C1 segment of cervical spinal cord (tissue), 14 donors: ENCODE results near the gene EIF2S3.
A peak's percentile ranks its signal among the peaks of the same experiment; 100 is the strongest.
"Not testable (repeated sequence)": the region's sequence is repeated elsewhere in the genome, so short reads cannot be mapped to it uniquely, and the experiment has no call there.

ENCODE experiments used
- DNase-seq, 14 donors: peaks; one replicate each; lab custom pipeline; 2025; lab: John Stamatoyannopoulos, UW

The EIF2S3 gene

DNA sequence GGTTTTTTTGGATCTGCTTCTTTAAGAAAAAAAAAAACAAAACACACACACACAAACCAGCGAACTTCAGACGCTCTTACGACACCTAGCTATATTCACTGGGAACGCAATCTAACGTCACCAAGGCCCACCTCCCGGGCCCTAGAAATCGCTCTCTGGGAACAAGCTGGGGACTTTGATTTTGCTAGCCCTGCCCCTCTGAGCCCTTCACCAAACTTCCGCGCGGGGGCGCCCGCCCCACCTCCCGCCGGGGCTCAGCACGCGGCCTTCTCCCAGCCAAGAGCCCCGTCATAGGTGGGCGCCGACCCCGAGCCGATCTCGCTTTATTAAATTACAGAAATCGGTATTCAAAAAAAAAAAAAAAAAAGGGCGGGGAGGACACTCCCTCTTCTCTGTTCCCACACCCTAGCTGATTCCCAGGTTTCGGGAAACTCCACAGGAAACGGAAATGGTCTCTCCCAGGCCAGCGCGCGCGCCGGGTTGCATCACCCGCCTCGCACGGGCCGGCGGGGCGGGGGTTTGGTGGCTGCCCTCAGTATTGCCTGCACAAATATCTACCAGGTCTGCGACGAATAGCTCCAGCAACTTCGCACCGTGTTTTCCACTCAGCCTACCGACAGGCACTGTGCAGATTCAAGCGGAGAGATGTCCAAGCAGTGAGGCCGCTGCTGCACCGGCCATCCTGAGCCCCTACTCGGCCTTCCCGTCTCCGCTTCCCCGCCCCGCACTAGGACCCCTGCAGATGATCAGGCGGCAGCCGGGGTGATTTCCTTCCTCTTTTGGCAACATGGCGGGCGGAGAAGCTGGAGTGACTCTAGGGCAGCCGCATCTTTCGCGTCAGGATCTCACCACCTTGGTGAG lies at the start of gene EIF2S3:
EIF2S3 (plus strand) TSS at position 775 of the 861 bp plus-strand sequence; CDS start at position 788, 13 bp downstream.
- DNase-seq: peak; percentile 68 to 97 (median 95)

DNA sequence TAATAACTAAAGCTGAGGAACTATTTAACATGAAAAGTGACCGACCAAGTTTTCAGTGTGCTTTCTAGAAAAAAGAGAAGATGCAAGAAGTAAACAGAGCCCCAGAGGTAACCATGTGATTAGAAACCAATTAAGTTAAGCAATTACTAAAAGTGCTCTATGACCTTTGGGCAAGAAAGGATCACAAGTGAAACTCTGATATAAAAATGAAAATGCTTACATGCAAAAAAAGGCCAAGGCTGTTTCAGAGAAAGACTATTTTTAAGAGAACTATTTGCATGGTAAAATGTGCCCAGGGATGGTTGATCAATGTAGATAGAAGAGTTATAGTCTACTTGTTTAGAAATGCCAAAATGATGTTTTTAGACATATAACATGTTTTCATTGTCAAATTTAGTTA lies 49.7 kb upstream of the EIF2S3 start:
- DNase-seq: no peak

DNA sequence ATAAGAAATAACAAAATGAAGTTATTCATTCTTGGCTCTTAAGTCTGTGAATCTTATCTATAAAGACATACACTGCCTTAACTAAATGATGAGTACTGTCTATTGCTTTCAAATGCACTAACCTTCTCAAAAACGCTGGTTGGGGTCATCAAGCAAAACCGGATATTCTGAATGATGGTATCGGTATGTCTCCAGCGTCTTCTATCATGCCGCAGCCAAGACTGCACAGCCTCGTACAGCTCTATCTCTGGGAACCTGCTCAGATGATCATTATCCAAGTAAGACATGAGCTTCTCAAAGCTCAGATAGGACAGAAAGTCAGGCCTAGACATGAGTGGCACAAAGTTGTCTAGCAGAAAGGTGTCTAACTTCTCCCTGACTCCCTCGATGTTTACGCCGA lies 48.9 kb upstream of the EIF2S3 start:
- no peak for DNase-seq

DNA sequence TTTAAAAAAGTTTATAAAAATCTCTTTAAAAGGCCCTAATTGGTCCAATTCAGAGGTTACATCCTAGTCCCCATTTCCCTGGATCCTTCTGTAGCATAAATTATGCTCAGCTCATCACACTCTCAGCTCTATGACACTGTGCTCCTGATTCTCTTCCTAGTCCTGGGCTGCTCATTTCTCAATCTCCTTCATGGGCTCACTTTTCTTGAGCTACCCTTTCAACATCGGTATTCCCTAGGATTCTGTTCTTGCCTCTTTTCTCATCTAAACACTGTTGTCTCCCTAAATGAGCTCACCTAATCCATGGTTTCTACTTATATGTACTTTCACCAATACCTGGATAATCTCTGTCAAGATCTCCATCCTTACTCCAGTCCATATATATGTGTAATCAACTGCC lies 42.5 kb upstream of the EIF2S3 start:
- DNase-seq: no peak

DNA sequence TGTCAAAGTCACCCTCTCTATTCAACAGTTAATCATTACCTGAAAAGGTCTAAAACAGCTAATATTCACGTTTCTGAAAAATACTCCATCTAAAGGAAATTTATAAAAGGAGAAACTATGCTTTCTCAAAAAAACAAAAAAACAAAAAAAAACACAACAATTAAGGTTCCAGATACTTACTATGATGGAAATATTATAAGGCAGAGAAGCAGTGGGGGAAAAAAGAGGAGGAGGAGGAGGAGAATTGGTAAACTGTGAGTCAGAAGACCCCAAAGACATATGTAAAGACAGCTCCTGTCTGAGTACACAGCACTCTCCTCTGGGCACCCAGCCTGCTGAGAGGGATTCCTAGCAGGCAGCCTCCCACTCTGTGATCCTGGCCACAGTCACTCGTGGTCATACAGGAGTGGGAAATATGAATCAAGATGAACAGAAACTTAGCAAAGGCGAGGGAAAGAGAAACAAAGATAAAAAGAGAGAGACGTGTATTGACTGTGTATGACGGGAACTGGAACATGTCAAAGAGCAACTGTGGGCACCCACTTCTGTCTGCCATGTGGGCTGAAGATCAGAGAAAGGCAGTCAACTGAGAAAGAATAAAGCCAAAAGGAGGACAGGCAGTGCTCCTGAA lies 40.3 kb upstream of the EIF2S3 start:
- DNase-seq: peak in 2 of 14 donors; percentile 0 to 10

DNA sequence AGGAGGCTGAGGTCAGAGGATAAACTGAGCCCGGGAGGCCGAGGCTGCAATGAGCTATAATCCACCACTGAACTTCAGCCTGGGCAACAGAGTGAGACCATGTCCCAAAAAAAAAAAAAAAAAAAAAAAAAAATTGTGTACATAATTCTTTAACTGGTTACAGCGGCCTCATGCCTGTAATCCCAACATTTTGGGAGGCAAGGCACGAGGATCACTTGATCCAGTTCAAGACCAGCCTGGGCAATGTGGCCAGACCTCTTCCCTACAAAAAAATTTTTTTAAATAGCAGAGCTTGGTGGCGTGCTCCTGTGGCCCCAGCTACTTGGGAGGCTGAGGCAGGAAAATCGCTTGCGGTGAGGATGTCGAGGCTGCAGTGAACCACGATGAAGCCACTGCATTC lies 37.1 kb upstream of the EIF2S3 start:
- no peak for DNase-seq

DNA sequence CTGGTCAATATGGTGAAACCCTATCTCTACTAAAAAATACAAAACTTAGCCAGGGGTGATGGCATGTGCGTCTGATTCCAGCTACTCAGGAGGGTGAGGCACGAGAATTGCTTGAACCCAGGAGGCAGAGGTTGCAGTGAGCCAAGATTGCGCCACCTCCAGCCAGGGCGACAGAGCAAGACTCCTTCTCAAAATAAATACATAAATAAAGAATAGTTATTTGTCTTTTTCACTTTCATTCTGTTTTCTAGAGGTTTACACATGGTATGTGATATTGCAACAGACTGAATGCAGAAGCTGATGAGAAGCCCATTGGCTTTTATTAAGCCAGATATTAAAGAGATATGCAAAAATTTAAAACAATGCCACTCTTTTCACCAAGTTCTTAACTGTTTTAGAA lies 35.9 kb upstream of the EIF2S3 start:
- no peak for DNase-seq

DNA sequence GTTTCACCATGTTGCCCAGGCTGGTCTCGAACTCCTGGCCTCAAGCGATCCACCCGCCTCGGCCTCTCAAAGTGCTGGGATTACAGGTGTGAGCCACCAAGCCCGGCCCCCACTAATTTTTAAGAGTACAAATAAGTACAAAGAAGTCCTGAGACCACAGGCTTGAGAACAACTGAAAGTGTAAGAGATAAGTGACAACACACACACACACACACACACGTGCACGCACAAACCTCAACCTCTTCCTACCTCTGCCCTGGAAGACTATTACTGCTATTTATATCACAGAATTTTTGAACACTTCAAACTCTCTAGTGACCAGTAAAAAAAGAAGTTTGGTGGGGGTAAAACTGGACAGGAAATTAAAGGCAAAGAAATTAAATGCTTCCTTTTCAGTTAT lies 35.3 kb upstream of the EIF2S3 start:
- DNase-seq: no peak

DNA sequence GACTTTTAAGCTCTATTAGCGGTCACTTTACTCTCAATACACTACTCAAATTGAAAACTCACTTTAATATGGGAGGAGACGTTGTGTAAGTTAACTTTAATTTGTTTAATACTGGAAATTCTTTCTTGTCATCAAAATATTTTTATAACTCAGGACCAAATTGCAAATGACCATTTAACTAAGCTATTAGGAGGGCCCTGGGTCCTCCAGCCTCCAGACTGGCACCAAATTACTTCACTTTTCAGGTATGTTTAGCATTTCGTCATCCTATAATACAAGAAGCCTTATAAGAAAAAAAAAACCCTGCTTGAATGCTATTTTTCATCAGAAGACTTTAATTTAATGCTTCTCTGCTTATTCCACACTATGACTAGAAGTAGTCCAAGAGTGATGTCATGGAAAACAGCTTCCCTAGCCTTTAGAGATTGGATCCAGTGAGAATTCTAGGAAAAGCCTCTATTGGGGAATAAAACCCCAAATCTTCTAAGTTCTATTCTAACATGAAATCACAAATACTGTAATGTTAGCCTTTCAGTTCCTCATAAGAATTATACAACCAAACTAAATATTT lies 34.4 kb upstream of the EIF2S3 start:
- no peak for DNase-seq

DNA sequence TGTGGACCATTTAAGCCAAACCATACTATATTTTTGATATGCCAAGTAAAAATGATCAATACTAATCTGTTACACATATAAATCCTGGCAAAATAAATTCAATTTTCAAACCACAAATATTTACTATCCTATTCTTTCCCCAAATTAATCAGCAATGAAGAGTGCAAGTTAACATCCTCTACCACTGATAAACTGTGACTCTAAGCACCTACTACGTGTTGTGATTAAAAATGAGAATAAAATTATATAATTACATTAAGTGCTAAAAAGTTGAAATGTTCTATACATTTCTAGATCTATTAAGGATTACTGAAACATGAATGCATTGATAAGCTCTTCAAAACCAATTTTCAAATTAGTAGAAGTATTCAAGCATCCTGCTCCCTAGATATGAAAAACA lies 31.2 kb upstream of the EIF2S3 start:
- no peak for DNase-seq

DNA sequence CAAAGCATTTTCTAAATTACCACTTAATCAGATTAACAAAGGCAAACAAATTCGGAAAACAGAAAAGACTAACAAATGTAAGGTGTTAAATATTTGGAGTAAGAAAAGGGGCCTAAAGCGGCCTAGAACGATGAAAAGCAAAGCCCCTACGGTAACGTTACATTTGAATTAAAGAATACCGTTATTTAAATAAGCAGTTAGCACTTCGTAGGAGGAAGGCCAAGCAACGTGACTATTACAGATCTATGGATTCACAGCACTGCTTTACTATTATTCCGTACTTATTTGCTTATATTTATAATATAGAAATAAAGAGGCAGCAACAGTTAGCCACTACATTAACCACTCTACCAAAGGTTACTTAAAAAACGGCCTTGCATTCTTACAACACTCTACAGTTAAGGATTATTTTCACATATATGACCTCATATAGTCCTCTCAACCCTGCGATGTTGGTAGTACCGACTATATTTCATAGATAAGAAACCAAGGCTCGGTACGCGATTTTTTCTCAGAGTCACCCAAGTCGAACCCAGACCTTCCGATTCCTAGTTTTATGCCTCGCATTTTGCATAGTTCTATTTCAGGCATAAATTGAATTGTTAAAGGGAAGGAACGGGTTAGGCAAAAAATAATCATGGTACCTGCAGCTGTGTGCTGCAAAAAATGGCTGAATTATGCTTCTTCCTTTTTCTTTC lies 30.6 kb upstream of the EIF2S3 start:
- DNase-seq: peak in 2 of 14 donors; percentile 0 to 35

DNA sequence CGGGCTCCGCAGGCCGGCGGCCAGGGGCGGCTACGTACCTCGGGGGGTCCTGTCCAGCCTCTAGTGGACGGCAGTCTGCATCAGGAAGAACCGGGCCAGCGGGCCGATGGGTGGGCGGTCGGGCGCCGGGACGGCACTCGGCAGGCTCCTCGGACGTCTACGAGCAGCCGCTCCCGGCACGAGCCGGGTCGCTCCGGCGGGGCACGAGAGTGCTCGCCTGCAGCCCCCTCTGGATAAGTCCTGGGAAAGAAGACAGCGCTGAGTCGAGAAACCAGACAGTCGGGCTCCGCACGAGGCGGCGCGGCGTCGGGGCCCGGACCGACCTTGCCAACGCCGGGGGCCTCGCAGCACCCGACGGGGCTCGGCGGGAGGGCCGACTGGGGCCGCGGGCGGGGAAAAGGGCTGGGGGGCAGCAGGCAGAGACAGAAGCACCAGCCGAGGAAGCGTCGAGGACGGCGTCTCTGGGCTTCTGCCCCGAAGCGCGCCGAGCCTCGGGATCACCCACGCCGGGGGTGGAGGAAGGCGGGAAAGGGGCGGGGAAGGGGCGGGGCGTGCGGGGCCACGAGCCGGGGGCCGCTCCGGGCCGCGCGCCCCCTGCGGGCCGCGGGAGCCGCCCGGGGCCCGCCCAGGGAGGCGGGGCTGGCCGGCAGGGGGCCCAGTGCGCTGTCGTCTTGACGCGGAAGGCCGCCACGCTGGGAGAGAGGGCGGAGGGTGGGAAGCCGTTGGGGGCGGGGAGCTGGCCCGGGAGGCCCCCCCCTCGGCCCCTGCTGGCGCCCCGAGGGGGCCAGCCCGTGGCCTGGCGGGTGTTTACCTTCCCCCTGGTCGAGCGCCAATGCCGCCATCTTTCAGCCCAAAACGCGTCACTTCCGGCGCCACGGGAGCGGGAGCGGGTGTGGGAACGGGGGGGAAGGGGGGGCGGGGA lies 29.7 kb upstream of the EIF2S3 start:
- DNase-seq: peak in 13 of 14 donors; percentile 54 to 92 (median 76)

DNA sequence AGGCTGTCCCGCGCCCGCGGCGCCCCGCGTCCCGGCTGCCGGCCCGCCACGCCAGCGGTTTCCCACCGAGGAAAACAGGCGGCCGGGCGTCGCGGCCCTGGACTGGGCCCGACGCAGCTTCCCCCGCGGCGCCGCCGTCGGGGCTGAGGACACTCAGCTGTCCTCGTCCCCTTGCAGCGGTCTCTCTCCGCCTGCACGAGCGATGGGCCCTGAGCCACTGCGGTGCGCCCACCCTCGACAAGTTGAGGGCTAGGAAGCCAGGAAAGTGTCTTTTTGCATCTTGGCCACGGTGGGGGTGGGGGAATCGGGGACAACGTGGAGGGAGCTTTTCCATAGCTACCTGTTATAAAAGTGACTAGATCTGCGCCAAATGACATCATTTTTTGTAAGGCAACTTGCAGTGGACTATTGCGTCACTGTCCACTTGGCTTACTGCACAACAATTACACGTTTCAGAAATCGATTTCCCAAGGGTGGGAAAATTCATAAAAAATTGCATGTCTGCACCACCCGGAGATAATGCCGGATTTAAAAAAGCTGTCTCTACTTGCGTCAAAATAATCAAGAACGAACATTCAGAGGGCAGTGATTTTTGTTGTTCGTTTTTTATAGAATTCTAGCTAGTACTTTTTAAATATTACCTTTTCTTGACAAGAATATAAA lies 28.9 kb upstream of the EIF2S3 start:
- DNase-seq: peak in 5 of 14 donors; percentile 19 to 54 (median 35)

DNA sequence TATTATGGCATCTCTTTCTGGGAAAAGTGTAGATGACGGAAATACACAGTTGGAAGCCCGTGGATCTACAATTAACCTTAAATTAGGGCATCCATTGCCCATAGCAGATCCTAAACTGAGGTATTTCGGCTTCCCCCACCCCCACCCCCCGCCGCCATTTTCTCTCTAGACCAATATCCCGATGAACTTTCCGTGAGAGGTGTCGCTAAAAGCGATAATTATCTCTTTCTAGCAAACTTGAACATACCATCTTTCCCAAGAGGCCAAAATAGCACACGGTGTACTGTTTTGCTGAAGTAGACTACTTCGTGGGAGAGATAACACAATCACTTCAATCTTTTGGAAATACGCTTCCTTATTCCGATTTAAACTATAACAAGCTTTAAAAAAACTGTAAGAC lies 28.3 kb upstream of the EIF2S3 start:
- peak in 2 of 14 donors; percentile 0 to 2 for DNase-seq

DNA sequence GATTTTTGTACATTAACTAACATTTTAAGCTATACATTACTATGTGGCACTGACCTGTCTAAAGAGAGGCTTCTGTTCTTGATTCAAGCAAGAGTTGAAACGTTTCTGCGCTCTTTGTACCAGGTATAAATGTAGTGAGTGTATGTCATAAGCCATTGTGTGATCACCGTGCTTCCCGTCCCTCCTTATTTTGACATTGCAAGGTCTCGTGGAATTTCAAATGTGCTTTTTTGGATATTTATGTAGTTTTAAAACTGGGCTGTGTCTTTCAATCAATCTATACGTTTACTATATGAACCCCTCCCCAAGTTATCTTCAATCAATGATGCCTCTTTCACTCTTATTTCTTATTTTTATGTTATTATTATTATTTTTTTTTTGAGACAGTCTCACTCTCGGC lies 27.7 kb upstream of the EIF2S3 start, which contains the start of gene KLHL15:
KLHL15 (minus strand) TSS at position 101 of the 400 bp plus-strand sequence. CDS start 20,493 bp downstream, outside the sequence.
- DNase-seq: no peak

DNA sequence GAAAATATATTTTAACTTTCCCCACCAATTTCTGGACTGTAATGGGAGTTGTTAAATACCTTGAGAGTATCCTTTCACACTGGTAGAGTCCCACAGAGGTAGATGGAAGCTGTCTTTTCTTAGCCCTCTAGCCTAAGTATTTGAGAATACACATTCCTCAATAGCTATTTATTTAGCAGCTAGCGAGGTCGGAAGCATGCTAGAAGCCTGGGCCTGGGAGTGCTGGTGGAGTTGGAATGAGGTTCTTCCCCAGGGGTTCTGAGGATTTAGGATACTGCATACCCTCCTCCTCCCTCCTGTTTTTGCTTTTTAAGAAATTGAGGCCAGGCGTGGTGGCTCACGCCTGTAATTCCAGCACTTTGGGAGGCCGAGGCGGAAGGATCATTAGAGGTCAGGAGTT lies 26.8 kb upstream of the EIF2S3 start:
- DNase-seq: no peak

DNA sequence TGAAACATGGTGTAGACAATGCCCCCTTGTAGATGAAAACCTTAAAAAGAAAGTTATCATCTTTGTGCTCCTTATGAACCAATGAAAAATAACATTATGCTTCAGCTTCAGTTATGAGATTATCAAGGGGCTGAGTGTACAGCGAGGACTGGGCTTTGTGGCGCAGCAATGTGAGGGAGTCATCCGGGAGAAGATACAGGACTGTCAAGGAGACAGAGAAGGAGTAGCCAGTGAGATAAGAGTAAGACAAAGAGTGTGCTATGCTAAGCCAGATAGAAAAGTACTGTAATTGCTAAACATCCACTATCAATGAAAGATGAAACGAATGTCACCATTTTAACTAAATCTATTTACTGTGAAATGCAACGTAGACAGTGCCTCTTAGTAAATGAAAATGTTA lies 24.2 kb upstream of the EIF2S3 start:
- DNase-seq: no peak

DNA sequence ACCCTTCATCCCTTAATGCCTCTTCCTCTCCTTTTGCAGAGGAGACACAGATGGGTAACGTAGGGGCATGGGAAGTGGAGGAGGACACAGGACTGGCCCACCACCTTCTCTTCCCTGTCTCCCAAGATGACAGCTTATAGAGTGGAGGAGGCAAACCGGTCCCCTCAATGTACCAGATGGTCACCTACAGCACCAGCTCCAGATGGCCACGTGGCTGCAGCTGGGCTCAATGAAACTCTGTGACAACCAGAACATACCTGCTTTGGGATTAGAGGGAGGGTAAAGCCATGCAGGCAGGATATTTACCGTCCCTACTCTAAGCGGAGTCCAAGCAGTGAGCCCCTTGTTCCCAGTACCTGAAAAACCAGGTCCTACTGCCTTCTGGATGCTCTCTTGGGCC lies 20.3 kb upstream of the EIF2S3 start:
- DNase-seq: no peak

DNA sequence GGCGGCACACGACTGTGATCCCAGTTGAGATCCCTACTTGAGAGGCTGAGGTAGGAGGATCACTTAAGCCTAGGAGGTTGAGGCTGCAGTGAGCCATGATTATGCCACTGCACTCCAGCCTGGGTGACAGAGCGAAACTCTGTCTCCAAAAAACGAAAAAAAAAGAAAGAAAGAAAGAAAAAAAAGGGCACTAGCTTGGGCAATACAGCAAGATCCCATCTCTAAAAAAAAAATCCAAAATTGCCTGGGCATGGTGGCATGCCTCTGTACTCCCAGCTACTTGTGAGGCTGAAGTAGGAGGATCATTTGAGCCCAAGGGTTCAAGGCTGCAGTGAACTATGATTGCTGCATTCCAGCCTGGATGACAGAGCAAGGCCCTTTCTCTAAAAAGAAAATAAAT lies 17.0 kb upstream of the EIF2S3 start:
- no peak for DNase-seq

DNA sequence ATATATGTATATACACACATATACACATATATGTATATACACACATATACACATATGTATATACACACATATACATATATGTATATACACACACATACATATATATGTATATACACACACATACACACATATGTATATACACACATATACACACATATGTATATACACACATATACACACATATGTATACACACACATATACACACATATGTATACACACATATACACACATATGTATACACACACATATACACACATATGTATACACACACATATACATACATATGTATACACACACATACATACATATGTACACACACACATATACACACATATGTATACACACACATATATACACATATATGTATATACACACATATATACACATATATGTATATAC lies 8.7 kb upstream of the EIF2S3 start:
- DNase-seq: not testable (repeated sequence)
